Measurements from ENCODE around the gene EPHX1.

Gene EPHX1

DNA sequence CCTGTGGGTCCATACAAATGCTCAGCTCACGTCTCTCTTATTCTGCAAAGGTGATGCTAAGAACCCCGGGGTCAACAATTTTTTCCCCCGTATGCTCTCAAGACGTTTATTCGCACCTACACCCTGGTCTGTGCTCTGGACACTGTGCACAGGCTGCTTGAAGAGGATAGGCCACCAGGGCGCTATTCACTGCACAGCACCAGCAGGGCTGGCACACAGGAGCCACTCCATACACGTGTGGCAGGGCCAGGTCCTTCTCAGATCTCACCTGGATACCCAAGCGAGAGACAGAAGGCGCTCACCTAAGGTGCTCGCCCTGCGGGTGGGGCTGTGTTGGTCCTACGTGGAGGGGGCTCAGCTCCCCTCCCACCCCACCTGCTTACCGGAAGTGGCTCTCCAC, 55.6 kb downstream of the EPHX1 start:
- DNase-seq = no peak

DNA sequence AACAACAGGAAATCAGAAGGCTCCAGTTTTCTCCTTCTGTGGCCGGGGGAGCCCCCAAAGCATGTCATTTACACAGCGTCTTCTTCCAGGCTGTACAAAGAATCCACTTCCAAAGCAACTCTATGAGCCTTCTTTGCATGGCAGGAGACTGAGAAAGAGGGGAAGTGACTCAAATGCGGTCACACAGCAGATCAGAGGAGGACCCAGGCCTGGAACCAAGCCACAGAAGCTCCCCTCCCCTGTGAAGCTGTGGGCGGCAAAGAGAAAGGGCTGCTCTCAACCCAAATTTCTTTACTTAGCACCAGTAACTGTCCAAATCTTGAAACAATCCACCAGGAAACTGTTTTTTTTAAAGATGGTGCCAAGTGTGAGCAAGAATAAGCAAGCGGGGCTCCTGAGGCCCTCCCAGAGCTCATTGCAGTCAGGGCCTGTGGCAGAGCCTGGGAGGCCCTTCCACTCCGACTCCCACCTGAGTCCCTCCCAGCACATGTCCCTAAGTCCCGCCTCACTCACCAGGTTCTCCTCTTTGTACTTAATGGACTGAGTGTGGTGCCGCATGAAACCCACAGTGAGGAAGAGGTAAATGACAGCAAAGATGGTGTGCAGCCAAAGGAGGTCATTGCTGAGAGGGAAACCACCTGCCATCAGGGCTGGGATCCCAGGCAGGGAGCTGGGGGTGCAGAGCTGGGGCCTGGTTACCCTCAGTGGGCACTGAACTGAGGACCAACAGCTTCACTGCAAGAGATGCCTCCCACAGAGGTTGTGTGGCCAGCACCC, 56.3 kb downstream of the EPHX1 start:
- DNase-seq = no peak

DNA sequence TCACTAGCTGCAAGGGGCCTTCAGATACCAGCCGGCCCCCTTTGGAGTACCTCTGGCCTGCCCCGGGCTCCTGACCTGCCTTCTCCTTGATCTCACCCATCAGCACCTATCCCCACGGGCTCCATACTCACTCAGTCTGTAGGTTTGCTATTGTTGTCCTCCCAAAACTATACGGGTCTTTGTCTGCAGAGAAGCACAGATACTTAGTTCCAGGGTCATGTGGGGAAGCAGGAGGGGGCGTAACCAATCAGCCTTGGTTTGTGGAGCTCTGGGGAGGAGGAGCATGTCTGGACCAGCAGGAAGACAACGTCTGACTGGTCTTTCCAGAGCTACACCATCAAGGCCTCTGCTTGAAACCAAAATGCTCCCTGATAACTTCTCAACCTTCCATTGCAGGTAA, 57.1 kb downstream of the EPHX1 start:
- DNase-seq = no peak

DNA sequence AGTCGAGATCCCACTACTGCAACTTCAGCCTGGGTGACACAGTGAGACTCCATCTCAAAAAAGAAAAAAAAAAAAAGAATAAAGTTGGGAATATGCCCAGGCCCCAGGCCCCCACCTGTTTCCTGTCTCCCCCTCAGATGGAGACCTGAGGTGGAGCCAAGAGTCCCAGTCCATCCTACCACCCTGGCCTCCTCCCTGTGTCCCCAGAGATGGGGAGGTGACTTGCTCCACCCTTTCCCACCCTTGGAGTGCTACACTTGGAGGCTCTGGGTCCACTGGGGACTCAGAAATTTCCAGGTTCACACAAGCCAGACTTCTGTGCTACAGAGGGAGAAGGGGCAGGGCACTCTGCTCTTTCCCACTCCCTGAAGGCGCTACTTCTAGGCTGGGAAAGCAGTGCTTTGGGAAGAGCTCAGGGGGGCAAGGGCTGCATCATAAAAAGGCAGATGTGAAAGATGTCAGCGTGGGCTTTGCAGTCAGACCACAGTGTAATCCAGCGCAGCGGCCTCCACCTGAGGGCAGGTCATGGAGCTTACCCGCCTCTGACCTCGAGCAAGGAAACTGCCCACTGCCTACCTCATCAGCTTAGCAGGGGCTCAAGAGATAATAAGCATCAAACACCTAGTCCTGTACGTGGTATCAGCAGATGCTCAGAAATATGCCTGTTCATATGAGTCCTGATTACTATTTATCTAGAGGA, 58.9 kb downstream of the EPHX1 start:
- DNase-seq = no peak

DNA sequence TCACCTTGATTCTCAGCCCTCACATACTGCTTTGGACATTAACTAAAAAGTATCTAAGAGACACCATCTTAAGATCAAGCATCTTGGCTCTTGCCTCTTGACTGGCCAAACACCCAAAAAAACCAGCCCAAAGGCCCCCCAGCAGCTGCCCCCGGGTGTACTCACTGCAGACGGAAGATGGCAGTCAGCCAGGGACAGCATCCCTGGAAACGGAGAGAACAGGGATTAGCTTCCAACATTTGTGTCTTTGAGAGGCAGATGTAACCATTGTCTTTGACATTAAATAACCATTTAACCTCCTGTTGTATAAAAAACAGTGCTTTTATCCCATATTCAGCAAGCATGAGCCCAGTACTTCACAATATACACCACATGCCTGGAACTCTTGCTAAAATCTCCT, 61.0 kb downstream of the EPHX1 start:
- no peak for DNase-seq

DNA sequence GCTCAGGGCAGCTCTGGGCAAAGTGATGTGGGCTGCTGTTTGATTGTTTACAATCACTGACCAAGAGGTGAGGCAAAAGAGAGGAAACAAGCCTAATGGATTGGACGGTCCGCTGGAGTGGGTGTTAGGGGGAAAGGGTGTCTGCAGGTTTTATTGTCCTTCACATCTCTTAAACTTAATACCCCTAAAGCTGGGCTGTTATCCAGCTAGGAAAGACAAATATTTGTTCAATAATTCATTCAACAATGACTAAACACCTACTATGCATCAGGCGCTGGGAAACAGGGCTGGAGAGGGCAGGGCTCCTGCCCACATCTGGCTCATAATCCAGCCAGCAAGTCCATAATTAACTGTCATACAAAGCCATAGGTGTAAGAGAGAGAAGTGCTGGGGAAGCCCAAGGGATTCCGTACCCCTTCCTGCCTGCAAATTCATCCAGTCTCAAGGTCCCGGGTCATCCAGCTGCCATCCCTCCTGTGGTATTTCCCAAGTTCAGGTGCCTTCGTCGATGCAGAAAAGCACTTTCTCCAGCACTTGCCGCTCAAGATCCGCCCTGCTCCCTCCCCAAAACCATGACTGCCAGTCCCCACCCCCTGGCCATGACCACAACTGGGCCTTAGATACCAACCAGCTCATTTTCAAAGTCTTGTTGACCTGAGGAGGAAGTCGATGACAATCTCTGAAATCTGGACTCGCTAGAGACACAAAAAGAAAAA, 61.6 kb downstream of the EPHX1 start:
- DNase-seq = no peak

DNA sequence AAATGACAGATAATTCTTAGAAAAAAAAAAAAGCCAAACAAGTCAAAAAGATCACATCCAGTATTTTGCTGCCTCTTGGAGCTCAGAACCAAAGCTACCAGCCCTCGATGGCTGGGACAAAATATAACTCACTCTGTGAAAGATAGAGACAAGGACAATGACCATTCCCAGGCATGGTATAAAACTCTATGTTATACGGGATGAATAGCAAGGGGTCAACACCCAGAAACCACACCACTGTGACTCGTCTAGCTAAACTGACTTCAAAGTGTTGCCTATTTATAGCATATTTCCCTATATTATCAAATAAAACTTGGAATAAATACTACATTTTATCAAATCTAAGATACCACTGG, 62.1 kb downstream of the EPHX1 start:
- DNase-seq = no peak

DNA sequence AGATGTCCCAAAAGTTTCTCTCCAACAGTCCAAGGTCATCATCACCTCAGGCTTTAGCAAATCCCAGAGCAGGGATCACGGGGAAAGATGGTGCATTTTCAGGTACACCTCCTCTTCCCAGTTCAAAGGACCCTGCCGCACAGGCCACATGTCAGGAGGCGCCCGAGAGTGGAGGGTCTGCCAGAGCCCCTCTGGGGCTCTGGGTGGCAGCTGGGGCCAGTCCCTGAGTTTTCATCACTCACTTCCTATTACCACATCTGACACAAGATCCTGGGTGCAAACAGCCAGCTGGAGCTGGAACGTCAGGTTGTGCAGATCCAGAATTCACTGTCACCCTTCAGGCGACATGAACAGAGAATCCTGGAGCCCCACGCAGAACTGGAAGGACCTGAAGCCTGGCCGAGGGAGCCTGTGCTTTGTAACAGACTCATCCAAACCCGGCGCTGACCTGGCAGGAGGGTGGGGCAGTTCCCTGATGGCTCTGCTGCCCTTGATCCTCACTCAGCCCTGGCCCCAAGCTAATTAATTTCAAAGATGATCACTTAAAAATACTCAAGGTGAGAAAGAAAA, 63.4 kb downstream of the EPHX1 start:
- no peak for DNase-seq

DNA sequence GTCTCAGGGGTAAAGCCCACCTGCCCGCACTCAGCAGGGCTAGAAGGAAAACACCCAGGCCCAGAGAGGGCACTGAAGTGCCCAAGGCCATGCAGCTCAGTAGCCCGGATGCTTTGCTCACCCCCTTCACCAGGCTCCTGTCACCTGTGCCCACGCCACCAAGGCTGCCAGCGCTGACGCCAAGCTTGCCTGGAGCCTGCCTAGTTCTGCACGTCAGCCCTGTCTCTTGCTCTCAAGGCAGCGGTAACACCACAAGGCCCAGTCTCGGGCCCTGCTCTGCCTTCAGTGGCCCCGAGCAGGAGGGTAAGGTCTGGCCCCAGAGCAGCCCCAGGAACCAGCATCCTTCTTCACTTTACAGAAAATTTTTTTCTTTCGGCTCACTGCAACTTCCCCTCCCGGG, 64.5 kb downstream of the EPHX1 start:
- DNase-seq = no peak

DNA sequence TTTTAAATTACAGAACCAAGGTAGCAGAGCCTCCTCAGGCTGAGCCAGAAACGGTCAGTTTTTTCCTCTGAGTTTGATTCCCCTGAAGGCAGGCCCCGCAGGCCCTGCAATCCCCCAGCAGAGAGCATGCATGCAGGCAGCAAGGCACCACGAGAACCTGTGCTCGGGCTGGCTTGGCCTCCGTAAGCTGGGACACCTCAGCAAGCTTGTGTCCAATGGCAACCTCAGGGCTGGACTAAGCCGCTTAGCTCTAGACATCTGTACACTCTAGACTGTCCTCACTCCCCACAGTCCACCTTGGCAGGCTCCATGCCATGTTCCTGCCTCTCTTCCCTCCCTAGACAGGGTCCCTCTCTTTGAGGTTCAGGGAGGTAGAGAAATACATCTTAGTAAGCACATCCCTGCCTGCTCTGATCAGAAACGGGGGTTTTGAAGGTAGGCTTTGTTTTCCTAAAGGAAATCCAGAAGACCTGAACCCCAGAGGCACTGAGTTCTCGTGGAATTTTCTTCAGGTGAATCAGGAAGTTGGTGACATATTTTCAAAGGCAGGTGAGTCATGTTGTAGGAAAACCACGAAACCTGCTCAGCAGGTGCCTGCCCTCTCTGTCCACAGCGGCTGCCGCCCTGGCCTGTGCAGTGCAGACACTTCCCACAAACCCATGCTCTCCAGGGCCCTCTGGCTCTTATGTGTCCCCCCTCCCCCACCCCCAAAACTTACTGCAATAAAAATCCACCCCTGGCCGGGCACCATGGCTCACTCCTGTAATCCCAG, 65.3 kb downstream of the EPHX1 start:
- DNase-seq = no peak

DNA sequence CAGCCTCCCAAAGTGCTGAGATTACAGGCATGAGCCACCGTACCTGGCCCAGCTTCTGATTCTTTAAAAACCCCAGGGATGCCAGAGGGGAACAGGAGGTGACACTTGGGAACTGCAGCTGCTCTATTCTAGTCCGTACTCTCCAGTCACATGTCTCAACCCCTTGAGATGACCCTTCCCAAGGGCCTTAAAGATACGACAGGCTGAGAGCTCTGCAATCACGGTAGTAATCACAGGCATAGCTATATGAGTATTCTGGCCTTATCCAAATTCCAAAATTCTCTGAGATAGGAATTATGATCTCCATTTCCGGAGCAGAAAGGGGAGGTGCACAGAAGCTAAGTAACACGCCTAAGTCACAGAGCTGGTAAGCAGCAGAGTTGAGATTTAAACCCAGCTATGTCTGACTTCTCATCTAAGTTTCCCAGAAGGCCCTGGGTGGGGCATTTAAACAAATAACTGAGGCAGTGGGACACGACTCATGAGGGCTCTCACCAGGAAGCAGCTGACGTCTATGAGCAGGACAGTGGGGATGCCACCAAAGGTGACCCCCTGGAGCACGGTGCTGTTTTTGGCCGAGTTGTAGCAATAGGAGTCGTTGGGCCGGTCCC, 67.1 kb downstream of the EPHX1 start:
- DNase-seq = no peak

DNA sequence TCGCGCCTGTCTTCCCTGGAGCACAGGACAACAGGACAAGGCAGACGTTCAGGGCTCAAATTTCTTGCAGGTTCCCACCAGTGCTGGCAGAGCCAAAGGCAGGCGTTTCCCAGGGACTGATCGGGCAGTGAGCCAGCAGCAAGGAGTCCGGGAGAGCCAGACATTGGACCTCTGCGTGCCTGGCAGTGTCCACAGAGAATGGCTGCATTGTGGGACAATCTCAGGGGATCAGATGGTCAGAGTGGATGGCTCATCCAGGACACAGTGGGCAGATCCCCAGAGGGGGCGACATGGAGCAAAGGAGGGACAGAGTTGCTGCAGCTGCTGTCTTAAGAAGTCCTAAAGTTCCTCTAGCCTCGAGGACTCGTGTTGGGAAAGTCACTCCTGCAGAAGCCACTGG, 67.7 kb downstream of the EPHX1 start:
- no peak for DNase-seq

DNA sequence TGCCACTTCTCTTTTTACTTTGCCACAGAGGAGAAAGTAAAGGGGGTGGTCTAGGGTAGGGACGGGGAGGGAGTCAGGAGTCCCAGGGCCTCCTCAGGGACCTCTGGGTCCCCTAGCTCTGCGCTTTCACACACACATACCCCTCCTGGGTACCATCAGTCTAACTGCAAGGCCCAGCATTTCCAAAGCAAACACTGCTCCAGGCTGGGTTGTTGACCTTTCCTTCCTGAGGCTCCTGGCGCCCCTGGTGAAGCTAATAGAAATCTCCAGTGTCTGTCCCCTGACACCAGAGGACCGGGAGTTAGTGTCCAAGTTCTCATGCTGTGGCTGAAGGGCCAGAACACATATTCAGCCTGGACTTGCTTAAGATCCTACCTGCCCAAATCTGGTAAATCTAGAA, 68.4 kb downstream of the EPHX1 start:
- no peak for DNase-seq

DNA sequence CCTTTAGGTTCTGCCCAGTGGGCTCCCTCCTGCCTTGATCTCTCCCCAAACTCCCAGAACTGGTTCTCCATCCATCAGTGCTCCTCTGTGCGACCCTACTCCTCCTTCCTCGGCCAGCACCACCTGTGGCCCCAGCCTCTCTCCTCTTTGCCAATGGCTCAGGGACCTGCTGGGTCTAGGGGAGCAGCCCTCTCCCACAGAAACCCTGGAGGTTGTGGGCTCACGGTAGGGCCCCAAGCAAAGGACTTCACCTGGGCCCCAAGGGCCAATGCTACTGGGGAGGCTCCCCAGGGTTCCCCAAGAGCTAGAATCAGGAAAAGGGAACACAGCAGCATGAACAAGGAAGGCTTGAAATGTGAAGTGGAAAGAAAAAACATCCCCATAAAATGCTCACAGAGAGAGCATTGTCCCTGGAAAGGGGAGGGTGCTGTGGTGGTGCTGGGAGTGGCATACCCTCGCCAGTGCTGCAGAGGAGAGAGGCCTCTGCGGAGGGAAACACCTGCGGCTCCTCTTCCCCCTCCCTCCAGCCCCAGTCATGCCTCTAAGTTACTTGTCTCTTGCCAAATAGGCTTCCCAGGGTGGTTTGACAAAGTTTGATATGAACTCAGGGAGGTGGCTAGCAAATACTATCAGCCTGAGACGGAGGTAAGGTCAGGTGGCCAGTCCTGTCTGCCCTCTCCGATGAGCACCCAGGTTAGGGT, 69.7 kb downstream of the EPHX1 start:
- no peak for DNase-seq

DNA sequence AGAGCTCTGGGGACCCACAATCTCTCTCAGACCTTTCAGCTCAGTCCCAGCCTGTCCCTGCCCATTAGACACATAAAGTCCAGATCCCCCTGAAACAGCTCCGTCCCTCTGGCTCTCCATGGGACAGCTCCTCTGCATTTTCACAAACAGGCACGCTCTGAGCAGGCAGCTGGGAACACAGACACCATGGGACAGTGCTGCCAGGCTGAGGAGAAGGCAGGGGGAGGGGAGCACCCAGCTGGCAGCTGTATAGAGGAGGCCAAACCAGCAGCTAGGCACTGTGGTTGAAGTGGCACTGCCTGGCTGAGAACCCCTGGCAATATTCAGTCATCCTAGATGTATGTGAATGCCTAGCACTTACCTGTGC, 70.3 kb downstream of the EPHX1 start:
- DNase-seq = no peak

DNA sequence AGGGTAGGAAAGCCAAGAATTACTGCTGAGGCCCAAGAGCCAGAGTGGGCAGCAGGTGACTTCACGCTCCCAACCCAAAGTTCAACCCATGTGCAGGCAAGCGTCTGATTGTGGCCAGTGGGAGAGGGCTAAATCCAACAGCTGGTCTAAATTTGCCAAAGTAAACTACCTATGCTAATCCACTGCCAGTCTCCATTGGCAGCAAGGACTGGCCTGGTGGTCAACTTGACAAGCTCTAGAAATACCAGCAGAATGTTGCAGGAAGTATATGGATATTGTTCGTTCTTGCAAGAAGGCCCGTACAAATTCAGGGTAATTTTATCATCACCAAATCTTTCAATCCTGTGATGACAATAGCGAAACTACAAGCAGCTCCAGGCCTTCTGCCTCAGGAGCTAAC, 70.7 kb downstream of the EPHX1 start:
- no peak for DNase-seq

DNA sequence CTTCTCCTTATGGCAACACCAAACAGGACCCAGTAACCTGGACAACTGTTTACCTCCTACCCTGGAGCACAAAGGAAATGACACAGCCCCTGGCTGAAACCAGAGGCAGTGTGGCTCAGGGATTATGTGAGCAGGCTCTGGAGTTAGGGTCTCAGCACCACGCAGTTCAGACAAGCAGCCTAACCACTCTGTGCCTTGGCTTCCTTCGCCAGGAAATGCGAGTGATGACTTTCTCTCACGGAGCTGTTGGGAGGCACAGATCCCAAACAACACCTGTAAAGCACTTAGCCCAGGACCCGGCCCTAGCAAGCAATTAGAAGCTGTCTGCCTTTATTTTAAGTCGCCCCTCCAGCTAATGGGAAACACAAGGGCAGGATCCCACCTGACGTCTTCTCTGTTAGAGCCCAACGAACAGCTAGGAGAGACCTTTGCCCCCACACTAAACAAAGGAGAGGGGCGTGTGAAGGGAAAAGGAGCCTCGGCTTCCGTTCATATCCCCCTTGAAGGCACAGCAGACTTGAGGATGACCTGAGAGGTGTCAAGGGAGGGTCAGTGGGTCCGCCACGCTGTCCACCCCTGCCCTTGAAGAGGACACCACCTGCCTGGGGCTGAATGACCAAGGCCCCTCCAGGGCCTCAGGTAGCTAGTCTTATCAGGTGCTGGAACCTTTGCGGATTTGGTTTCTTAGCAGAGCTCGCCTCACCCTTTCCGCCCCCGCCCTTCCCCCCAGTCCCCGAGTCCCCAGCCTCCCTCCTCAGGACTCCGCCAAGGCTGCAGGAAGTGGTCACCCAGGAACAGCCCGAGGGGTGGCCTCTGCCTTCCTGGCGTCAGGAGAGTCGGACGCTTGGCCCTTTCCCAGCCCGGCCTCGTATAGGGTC, 71.4 kb downstream of the EPHX1 start:
- DNase-seq = no peak

DNA sequence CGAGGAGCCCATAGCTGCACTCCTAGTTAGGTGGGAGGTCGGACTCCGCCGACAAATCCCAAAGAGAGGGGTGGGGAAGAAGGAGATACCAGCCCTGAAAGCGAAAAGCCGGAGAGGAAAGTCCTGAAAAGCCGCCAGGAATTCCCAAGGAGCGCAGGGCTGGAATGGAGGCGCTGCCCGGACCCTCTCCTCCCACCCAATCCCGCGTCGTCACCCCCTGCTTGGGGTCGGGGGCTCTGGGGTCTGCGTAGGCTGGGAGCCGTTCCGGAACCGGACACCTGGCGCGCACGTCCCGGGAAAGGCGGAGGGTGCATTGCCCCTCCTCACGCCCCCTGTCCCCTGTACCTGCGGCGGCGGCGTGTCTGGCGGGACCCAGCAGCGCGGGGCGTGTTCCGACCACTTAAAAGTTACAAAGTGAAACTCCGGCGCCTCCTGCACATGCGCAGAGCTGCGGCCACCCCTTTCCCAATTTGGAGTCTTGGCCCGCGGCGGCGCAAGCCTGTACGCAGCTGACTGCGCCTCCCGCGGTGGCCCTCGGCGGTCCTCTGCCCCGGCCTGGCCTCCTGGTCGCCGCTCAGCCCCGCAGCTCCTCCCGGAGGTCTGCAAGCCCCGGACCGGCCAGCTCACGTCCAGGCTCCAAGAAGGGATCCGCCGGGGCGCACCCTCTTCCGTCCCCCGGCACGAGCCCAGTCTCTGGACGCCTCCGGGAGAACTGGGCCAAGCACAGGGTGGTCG, 72.2 kb downstream of the EPHX1 start, which contains the start of gene TMEM63A:
TSS of gene TMEM63A (minus strand) at position 422 of the 735 bp plus-strand sequence. CDS start 4,800 bp downstream, outside the sequence.
- no peak for DNase-seq

DNA sequence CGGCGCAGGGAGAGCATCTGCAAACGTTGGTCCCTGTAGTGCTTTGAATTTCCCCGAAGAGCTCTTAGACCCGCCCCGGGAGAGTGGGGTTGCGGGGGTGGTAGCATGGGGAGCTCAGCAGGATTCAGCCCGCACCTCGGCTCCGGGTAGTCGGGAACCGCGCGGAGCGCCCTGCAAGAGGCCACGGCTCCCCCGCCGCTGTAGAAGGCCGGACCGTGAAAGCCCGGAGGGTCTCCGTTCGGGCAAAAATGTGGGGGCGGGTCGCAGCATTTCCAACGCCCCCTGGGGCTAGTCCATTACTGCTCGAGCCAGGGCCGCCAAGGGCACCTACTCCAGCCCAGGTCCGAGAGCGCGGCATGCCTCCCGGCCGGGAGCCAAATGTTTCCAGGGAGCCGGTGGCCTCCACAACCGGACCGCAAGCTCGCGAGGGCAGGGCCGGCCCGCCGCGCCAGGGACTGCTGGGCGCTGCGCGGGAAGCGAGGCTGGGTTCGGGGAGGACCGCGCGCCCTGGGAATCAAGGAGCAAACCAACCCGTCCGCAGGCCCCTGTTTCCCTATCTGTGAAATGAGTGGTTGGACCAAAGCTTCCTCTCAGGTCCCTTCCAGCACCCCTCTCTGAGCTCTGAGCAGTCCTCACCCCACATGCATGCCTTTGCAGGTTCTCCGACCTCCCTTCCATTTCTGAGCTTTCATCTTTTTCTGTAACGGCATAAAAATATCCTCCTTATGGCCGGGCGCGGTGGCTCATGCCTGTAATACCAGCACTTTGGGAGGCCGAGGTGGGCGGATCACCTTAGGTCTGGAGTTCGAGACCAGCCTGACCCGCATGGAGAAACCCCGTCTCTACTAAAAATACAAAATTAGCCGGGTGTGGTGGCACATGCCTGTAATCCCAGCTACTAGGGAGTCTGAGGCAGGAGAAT, 73.0 kb downstream of the EPHX1 start:
- DNase-seq = no peak
